ENCODE data around the gene DLGAP1. TPM values are rescaled to one million over a fixed set of nuclear protein-coding genes. Genes with fewer than 3 reads are reported as not detected.

DLGAP1 gene
- total RNA-seq, 6 experiments from 2014 or later = 0.09 to 0.31 (median 0.18) TPM; not detected in 2

GRCh38 chr18:3902676-3903075 is 552.4 kb downstream of the DLGAP1 start:
- WGBS (ENCODE audit: insufficient coverage, low coverage, low lambda C conversion rate, missing lambda C conversion rate) = 73% methylated on average over 2 of the region's 2 CpGs

GRCh38 chr18:3901811-3902210 is 553.3 kb downstream of the DLGAP1 start:
- TF ChIP-seq POLR2A (IDR thresholded peaks at IDR 0.05) (no peak), CTCF (IDR thresholded peaks at IDR 0.05) (no peak)
- whole genome bisulfite sequencing (ENCODE audit: insufficient coverage, low coverage, low lambda C conversion rate, missing lambda C conversion rate) = 52% methylated on average over 2 of the region's 2 CpGs
- Histone ChIP-seq H3K36me3 (no peaks in the 10 kb centered on the region), H3K9me3 (no peaks in the 10 kb centered on the region), H3K27me3 (no peaks in the 10 kb centered on the region), H3K27ac (no peak overlapping the region), H3K4me3 (no peak overlapping the region), H3K4me1 (no peaks in the 10 kb centered on the region)
- DNase-seq (no peak), ATAC-seq (no peak)
- intact Hi-C loops (cut with DNase I) = no loop called here

More at GRCh38 chr18:3902676-3903075, 552.4 kb downstream of the DLGAP1 start:
- no peaks in the 10 kb centered on the region for H3K4me1 ChIP-seq
- H3K4me3 ChIP-seq = no peak overlapping the region
- no peak for TF ChIP-seq CTCF (IDR thresholded peaks at IDR 0.05)
- no peak for TF ChIP-seq POLR2A (IDR thresholded peaks at IDR 0.05)
- DNase-seq = no peak
- H3K27me3 ChIP-seq = no peaks in the 10 kb centered on the region
- no peaks in the 10 kb centered on the region for H3K36me3 ChIP-seq
- ATAC-seq = no peak
- H3K27ac ChIP-seq = no peak overlapping the region
- no peaks in the 10 kb centered on the region for H3K9me3 ChIP-seq
- intact Hi-C loops (cut with DNase I) = no loop called here

GRCh38 chr18:3901042-3901441 is 554.1 kb downstream of the DLGAP1 start:
- 58% methylated on average over 8 of the region's 8 CpGs for WGBS (ENCODE audit: insufficient coverage, low coverage, low lambda C conversion rate, missing lambda C conversion rate)
- DNase-seq (no peak), ATAC-seq (no peak)

GRCh38 chr18:3900327-3900726 is 554.8 kb downstream of the DLGAP1 start:
- TF ChIP-seq POLR2A (IDR thresholded peaks at IDR 0.05) (no peak), CTCF (IDR thresholded peaks at IDR 0.05) (no peak)
- H3K27me3 ChIP-seq = no peaks in the 10 kb centered on the region
- H3K4me1 ChIP-seq = no peaks in the 10 kb centered on the region
- ATAC-seq (no peak), DNase-seq (no peak)
- no peak overlapping the region for H3K4me3 ChIP-seq
- WGBS (ENCODE audit: insufficient coverage, low coverage, low lambda C conversion rate, missing lambda C conversion rate) = 53% methylated on average over 2 of the region's 2 CpGs
- no peaks in the 10 kb centered on the region for H3K9me3 ChIP-seq
- intact Hi-C loops (cut with DNase I) = no loop called here
- no peaks in the 10 kb centered on the region for H3K36me3 ChIP-seq
- H3K27ac ChIP-seq = no peak overlapping the region

More at GRCh38 chr18:3901042-3901441, 554.1 kb downstream of the DLGAP1 start:
- no peaks in the 10 kb centered on the region for H3K36me3 ChIP-seq
- no peak overlapping the region for H3K27ac ChIP-seq
- H3K4me1 ChIP-seq = no peaks in the 10 kb centered on the region
- intact Hi-C loops (cut with DNase I) = no loop called here
- no peak for TF ChIP-seq POLR2A (IDR thresholded peaks at IDR 0.05)
- no peak for TF ChIP-seq CTCF (IDR thresholded peaks at IDR 0.05)
- no peak overlapping the region for H3K4me3 ChIP-seq
- H3K9me3 ChIP-seq = no peaks in the 10 kb centered on the region
- H3K27me3 ChIP-seq = no peaks in the 10 kb centered on the region

Data from right lobe of liver (tissue), 6 donors.